HFFc6 (cell line): ENCODE data around the gene ENO4. TPM values are rescaled to one million over a fixed set of nuclear protein-coding genes. Genes with fewer than 3 reads are reported as not detected.

Source experiments
- DNase-seq: peaks from one replicate; pipeline ENCODE4 v3.0.0-alpha.2; 2018
- H3K27ac Mint-ChIP-seq: 2 replicates; pipeline ENCODE4 v1.8.0; 2020; ENCODE audit warnings: mild to moderate bottlenecking, mixed read lengths
- H3K27me3 Mint-ChIP-seq: 2 replicates; pipeline ENCODE4 v1.8.0; 2021; ENCODE audit warnings: mild to moderate bottlenecking, moderate library complexity, mixed read lengths; ENCODE audit not compliant: insufficient read depth
- H3K36me3 Mint-ChIP-seq: 2 replicates; pipeline ENCODE4 v1.8.0; 2021; ENCODE audit warnings: low read depth, mixed read lengths
- H3K4me1 Mint-ChIP-seq: 2 replicates; pipeline ENCODE4 v1.8.0; 2020; ENCODE audit warnings: low read depth, mixed read lengths
- H3K4me3 Mint-ChIP-seq: 2 replicates; pipeline ENCODE4 v1.8.0; 2020; ENCODE audit warnings: mild to moderate bottlenecking, moderate library complexity, mixed read lengths
- H3K9me3 Mint-ChIP-seq: 2 replicates; pipeline ENCODE4 v1.8.0; 2020; ENCODE audit warnings: mild to moderate bottlenecking, mixed read lengths
- total RNA-seq, 6 experiments: library from RNA; stranded (reverse); fragmentation: NEBNext Ultra II Directional; extraction: Animal tissue kit (Norgen Biotek cat#: 25700); gene quantifications; 2 replicates in 1 of 6; 3 replicates in 5 of 6; pipeline ENCODE4 v1.2.3, GENCODE V29; 2021
- TF ChIP-seq, protein P1 (sequence below): fragments of 200-600 bp; sonication (generic); IDR thresholded peaks from 2 replicates; pipeline ENCODE4 v1.5.0; 2021; ENCODE audit warnings: antibody characterized with exemption, mild to moderate bottlenecking

ENO4 gene
- total RNA-seq, 6 experiments from 2014 or later, result not detected

- Mint-ChIP-seq H3K4me3 (no peak overlapping the region), H3K9me3 (no peaks in the 10 kb centered on the region), H3K4me1 (no peaks in the 10 kb centered on the region; the same call in 1 of the 2 replicates), H3K36me3 (no peaks in the 10 kb centered on the region), H3K27ac (no peak overlapping the region), H3K27me3 (peaks cover 13% of the 10 kb centered on the region)
- DNase-seq, result no peak
- TF ChIP-seq, protein P1, sequence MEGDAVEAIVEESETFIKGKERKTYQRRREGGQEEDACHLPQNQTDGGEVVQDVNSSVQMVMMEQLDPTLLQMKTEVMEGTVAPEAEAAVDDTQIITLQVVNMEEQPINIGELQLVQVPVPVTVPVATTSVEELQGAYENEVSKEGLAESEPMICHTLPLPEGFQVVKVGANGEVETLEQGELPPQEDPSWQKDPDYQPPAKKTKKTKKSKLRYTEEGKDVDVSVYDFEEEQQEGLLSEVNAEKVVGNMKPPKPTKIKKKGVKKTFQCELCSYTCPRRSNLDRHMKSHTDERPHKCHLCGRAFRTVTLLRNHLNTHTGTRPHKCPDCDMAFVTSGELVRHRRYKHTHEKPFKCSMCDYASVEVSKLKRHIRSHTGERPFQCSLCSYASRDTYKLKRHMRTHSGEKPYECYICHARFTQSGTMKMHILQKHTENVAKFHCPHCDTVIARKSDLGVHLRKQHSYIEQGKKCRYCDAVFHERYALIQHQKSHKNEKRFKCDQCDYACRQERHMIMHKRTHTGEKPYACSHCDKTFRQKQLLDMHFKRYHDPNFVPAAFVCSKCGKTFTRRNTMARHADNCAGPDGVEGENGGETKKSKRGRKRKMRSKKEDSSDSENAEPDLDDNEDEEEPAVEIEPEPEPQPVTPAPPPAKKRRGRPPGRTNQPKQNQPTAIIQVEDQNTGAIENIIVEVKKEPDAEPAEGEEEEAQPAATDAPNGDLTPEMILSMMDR, result no peak
Observed at GRCh38 chr10:116803451-116804249, 45.6 kb upstream of the ENO4 start.

GRCh38 chr10:116808706-116809105 is 40.6 kb upstream of the ENO4 start:
- TF ChIP-seq, protein P1, result no peak
- H3K36me3 Mint-ChIP-seq, result no peaks in the 10 kb centered on the region
- H3K4me3 Mint-ChIP-seq, result no peak overlapping the region
- no peak overlapping the region for H3K27ac Mint-ChIP-seq
- H3K9me3 Mint-ChIP-seq, result no peaks in the 10 kb centered on the region
- H3K4me1 Mint-ChIP-seq, result peaks cover 13% of the 10 kb centered on the region
- no peak for DNase-seq
- peaks cover 17% of the 10 kb centered on the region for H3K27me3 Mint-ChIP-seq

GRCh38 chr10:116809483-116810119 is 39.7 kb upstream of the ENO4 start:
- Mint-ChIP-seq H3K36me3 (no peaks in the 10 kb centered on the region), H3K27me3 (peaks cover 24% of the 10 kb centered on the region), H3K4me3 (peak overlapping the region; percentile 68), H3K4me1 (peaks cover 13% of the 10 kb centered on the region), H3K27ac (no peak overlapping the region), H3K9me3 (no peaks in the 10 kb centered on the region)
- TF ChIP-seq, protein P1, result peak; percentile 74
- DNase-seq, result peak; percentile 6

GRCh38 chr10:116810120-116810500 is 39.2 kb upstream of the ENO4 start:
- Mint-ChIP-seq H3K4me1 (peaks cover 13% of the 10 kb centered on the region), H3K36me3 (no peaks in the 10 kb centered on the region), H3K27me3 (peaks cover 24% of the 10 kb centered on the region), H3K27ac (no peak overlapping the region), H3K9me3 (no peaks in the 10 kb centered on the region), H3K4me3 (peak overlapping the region; percentile 68)
- DNase-seq, result no peak
- TF ChIP-seq, protein P1, result no peak

GRCh38 chr10:116810895-116811294 is 38.4 kb upstream of the ENO4 start:
- Mint-ChIP-seq H3K4me3 (no peak overlapping the region), H3K9me3 (no peaks in the 10 kb centered on the region), H3K4me1 (peaks cover 15% of the 10 kb centered on the region), H3K27me3 (peaks cover 24% of the 10 kb centered on the region), H3K36me3 (no peaks in the 10 kb centered on the region), H3K27ac (no peak overlapping the region)
- no peak for DNase-seq
- TF ChIP-seq, protein P1, result no peak
